ENCODE data around the gene TUBG1. TPM values are rescaled to one million over a fixed set of nuclear protein-coding genes. Genes with fewer than 3 reads are reported as not detected.
A peak's percentile ranks its signal among the peaks of the same experiment; 100 is the strongest.
"Not testable (repeated sequence)": the region's sequence is repeated elsewhere in the genome, so short reads cannot be mapped to it uniquely, and the experiment has no call there.

TUBG1 gene
- total RNA-seq, 2 donors from 2014 or later: 17.4 to 23.1 TPM

- intact Hi-C loops (cut with DNase I): loop anchor here (5.0 kb wide), 1 partner anchor 64 kb away; the partner anchor contains the start of genes CCR10 and CNTNAP1
- 21 to 22% methylated on average over 9 of the region's 9 CpGs for whole genome bisulfite sequencing, 2 donors
- peak; percentile 95 for ATAC-seq
Measured at GRCh38 chr17:42618442-42619150, 9.1 kb downstream of the TUBG1 start.

DNA sequence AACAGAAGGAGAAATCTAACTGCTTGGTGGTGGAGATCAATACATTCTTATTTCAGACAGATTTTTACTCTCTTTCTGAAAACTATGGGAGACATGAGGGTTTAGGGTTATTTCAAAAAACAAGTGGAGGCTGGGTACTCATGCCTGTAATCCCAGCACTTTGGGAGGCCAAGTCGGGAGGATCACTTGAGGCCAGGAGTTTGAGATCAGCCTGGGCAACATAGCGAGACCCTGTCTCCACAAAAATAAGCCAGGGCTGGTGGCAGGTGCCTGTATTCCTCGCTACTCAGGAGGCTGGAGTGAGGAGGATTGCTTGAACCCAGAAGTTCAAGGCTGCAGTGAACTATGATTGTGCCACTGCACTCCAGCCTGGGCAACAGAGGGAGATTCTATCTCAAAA lies 12.5 kb downstream of the TUBG1 start:
- 92 to 100% methylated on average over 3 of the region's 3 CpGs for WGBS, 2 donors
- ATAC-seq; DNase-seq; H3K9me3 ChIP-seq; H3K36me3 ChIP-seq (replicated peaks in 1 of 2; ENCODE audit: insufficient read depth in 1 of 2, low read depth in 2 of 2); H3K4me3 ChIP-seq; intact Hi-C loops (cut with DNase I); H3K27me3 ChIP-seq: not testable (repeated sequence)
- peak overlapping the region in 2 of 4 donors; percentile 21 to 34 for H3K27ac ChIP-seq
- H3K4me1 ChIP-seq: peaks cover 91% of the 10 kb centered on the region

More at GRCh38 chr17:42618442-42619150, 9.1 kb downstream of the TUBG1 start:
- peaks cover 62% of the 10 kb centered on the region for H3K4me1 ChIP-seq
- TF ChIP-seq POLR2A (IDR thresholded peaks at IDR 0.05): peak in 2 of 3 donors; percentile 20 to 38
- TF ChIP-seq CTCF (IDR thresholded peaks at IDR 0.05): peak in 5 of 7 experiments; percentile 37 to 70 (median 66)
- peak; percentile 86 to 94 (median 92) for DNase-seq
- peaks cover 14 to 15% of the 10 kb centered on the region in 2 donors for H3K36me3 ChIP-seq (replicated peaks in 1 of 2; ENCODE audit: insufficient read depth in 1 of 2, low read depth in 2 of 2)
- no peak overlapping the region for H3K4me3 ChIP-seq
- no peaks in the 10 kb centered on the region for H3K27me3 ChIP-seq
- H3K27ac ChIP-seq: peak overlapping the region; percentile 73 to 86 (median 78)
- H3K9me3 ChIP-seq: no peaks in the 10 kb centered on the region

DNA sequence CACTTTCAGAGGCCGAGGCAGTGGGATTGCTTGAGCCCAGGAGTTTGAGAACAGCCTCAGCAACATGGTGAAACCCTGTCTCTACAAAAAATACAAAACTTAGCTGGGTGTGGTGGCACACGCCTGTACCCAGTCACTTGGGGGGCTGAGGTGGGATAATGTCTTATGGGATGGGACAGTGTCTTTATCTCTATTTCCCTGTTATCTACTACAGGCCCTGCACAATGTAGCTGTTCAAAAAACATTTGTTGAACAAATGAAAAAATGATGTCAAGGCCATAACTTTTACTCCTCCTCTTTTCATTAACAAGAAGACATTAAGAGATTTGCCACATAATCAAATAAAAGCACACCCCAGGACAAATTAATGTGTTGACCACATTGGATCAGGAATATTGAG lies 13.8 kb downstream of the TUBG1 start:
- WGBS, 2 donors: 86 to 100% methylated on average over 2 of the region's 2 CpGs
- H3K27me3 ChIP-seq: no peaks in the 10 kb centered on the region
- intact Hi-C loops (cut with DNase I): no loop called here
- no peaks in the 10 kb centered on the region for H3K36me3 ChIP-seq (replicated peaks in 1 of 2; ENCODE audit: insufficient read depth in 1 of 2, low read depth in 2 of 2)
- peak overlapping the region in 3 of 4 donors; percentile 81 to 85 (median 82) for H3K27ac ChIP-seq
- ATAC-seq (no peak), DNase-seq (no peak)
- H3K9me3 ChIP-seq: no peaks in the 10 kb centered on the region
- no peak for TF ChIP-seq CTCF (IDR thresholded peaks at IDR 0.05)
- no peak for TF ChIP-seq POLR2A (IDR thresholded peaks at IDR 0.05)
- no peak overlapping the region for H3K4me3 ChIP-seq
- H3K4me1 ChIP-seq: peaks cover 92% of the 10 kb centered on the region

GRCh38 chr17:42623732-42624596 lies 14.5 kb downstream of the TUBG1 start:
- Histone ChIP-seq H3K4me3 (no peak overlapping the region), H3K36me3 (replicated peaks in 1 of 2; ENCODE audit: insufficient read depth in 1 of 2, low read depth in 2 of 2) (no peaks in the 10 kb centered on the region), H3K27me3 (no peaks in the 10 kb centered on the region), H3K27ac (peak overlapping the region; percentile 81 to 86 (median 84)), H3K9me3 (no peaks in the 10 kb centered on the region), H3K4me1 (peaks cover 92% of the 10 kb centered on the region)
- 40 to 43% methylated on average over 7 of the region's 7 CpGs for WGBS, 2 donors
- intact Hi-C loops (cut with DNase I): no loop called here
- ATAC-seq: peak; percentile 98
- TF ChIP-seq POLR2A (IDR thresholded peaks at IDR 0.05) (peak in 2 of 3 donors; percentile 37 to 48), CTCF (IDR thresholded peaks at IDR 0.05) (peak in 2 of 7 experiments; percentile 33)
- DNase-seq: peak; percentile 84 to 94 (median 91)

DNA sequence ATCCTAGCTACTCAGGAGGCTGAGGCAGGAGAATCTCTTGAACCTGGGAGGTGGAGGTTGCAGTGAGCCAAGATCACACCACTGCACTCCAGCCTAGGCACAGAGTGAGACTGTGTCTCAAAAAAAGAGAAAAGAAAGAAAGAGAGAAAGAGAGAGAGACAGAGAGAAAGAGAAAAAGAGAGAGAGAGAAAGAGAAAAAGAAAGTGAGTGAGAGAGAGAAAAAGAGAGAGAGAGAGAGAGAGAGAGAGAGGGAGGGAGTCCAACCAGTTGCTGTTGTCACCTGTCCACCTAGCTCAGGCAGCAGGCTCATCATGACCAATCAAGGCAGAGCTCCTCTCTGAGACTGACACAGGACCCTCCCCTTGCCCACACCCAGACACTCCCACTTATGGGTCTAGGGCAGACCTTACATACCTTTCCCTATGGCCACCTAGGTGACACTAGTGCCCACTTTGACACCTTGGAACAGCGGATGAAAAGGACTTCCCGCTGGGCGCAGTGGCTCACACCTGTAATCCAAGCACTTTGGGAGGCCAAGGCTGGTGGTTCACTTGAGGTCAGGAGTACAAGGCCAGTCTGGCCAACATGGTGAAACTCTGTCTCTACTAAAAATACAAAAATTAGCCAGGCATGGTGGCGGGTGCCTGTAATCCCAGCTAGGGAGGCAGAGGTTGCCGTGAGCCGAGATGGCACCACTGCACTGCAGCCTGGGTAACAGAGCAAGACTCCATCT lies 17.7 kb downstream of the TUBG1 start:
- WGBS, 2 donors: 90% methylated on average over 5 to 6 of the region's 6 CpGs
- H3K9me3 ChIP-seq; intact Hi-C loops (cut with DNase I); H3K36me3 ChIP-seq (replicated peaks in 1 of 2; ENCODE audit: insufficient read depth in 1 of 2, low read depth in 2 of 2); H3K27me3 ChIP-seq; H3K4me3 ChIP-seq; ATAC-seq: not testable (repeated sequence)
- peak in 1 of 4 donors; percentile 31 for DNase-seq
- H3K4me1 ChIP-seq: peaks cover 87% of the 10 kb centered on the region
- H3K27ac ChIP-seq: peak overlapping the region in 2 of 4 donors; percentile 17 to 47

All from body of pancreas (tissue), 4 donors.